Colon (tissue), 2 donors: ENCODE measurements around the gene PTBP3.
"Not testable (repeated sequence)": the region's sequence is repeated elsewhere in the genome, so short reads cannot be mapped to it uniquely, and the experiment has no call there.

Source experiments
- FAIRE-seq: peaks from 2 replicates; lab custom pipeline; 2012; peaks lifted over from hg19 to GRCh38; lab: Jason Lieb, UNC
- donor health status: control.
- donor health status: control.

The PTBP3 gene

DNA sequence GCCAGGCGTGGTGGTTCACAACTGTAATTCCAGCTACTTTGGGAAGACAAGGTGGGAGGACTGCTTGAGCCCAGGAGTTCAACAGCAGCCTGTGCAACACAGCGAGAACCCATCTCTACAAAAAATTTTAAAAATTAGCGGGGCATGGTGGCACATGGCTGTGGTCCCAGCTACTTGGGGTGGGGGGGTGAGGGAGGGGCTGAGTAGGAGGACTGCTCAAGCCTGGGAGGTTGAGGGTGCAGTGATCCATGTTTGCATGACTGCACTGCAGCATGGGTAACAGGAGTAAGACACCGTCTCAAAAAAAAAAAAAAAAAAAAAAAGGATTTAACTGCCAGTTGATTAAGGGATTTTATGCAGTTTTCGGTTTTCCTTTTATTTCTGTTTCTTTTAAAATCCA is 65.0 kb downstream of the PTBP3 start:
- FAIRE-seq = no peak

DNA sequence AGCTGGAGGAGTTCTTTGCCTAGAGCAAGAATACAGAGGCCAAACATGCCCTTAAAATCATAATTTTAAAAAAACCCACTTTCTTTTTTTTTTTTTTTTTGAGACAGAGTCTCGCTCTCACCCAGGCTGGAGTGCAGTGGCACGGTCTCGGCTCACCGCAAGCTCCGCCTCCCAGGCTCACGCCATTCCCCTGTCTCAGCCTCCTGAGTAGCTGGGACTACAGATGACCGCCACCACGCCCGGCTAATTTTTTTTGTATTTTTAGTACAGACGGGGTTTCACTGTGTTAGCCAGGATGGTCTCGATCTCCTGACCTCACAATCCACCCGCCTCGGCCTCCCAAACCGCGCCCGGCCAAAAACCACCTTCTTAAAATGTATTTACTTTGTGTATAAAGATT is 66.3 kb downstream of the PTBP3 start:
- FAIRE-seq = not testable (repeated sequence)

DNA sequence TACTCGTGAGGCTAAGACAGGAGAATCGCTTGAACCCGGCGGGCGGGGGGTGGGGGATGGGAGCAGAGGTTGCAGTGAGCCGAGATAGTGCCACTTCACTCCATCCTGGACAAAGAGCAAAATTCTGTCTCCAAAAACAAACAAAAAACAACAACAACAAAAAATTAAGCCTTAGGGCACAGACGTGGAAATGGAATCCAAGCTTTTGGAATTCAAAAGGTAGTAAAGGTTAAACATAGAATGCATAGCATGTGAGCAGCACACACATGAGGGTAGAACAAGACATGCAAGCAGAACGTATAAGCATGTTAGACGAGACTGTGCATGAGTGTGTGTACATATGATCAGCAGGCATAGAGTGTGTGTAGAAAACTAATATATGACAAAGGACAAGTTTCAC is 68.0 kb downstream of the PTBP3 start:
- FAIRE-seq = no peak

DNA sequence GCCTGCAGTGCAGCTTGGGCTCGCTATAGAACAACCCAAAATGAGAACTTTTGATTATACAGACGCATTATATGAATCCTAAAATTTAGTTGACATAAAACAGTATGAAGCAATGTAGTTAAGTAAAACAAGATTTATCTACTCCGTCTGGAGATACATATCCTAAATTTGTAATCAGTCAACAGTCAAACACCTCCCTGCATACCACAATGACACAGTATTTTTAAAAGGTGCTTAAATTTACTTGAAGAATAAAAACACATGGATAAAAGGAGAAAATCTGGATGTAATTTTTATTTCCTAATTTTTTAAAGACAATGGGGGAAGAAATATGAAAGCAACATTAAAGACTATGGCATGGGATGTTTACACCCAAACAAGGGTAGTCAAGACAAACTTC is 70.8 kb downstream of the PTBP3 start:
- no peak for FAIRE-seq

DNA sequence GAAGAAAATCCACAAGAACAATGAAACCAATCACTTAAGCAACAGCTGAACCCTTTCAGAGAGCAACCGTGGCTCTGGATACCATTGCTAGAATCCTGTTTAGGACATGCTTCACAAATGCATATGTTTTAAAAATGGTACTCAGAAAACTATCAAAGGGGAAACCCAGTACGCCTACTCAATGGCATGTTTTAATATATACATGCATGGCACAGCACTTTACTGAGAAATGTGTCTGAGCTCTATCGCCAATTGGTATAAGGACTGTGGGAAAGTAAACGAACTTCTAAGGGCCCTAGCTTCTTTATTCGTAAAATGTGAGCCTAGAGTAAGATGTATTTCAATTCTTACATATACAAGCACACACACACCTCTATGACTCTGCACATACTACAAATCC is 72.3 kb downstream of the PTBP3 start:
- no peak for FAIRE-seq

DNA sequence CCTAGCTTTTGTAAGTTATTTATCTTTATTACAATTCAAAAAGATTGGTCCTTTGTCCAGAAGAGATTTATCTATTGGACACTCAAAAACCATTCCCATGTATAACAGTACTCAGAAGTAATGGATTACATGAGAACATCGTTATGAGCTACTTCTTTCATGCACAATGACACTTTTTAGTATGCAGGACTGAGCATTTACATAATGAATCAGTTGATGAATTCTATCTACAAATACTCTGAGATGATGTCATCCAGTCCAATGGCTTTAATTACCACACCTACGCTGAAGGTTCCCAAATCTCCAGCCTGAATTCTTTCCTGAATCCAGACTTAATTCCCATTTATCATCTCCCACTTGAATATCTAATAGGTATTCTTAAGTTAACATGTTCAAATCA is 75.3 kb downstream of the PTBP3 start:
- no peak for FAIRE-seq

DNA sequence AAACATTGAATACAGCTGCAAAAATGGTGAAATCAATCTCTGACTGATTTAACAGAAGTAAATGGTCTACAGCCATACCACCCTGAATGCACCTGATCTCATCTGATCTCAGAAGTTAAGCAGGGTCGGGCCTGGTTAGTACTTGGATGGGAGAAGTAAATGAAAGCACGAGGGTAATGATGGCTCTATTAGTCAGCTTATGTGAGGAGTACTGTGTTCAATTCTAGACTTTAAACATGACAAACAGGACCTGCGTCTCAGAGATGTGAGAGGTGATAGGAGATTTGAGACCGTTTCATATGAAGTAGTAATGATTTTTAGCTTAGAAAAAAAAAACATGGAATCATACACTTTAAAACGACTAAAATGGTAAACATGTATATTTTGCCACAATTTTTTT is 81.2 kb downstream of the PTBP3 start:
- FAIRE-seq = no peak

DNA sequence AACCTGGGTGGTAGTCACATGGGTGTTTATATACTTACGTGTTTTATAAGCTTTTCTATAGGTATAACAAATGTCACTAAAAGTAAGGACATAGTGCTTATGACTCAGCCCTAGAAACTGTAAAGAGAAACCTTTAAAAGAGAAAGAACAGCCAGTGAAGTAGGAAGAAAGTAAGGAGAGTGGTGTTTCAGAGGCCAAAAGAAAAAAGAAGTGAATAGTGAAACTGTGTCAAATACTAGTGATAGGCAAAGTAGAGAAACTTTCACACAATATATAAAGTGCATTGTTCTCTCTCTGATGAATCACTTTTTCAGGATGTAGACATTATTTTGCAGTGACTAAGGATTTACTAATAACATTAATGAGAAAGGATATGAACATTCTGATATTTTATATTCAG is 84.1 kb downstream of the PTBP3 start:
- no peak for FAIRE-seq

DNA sequence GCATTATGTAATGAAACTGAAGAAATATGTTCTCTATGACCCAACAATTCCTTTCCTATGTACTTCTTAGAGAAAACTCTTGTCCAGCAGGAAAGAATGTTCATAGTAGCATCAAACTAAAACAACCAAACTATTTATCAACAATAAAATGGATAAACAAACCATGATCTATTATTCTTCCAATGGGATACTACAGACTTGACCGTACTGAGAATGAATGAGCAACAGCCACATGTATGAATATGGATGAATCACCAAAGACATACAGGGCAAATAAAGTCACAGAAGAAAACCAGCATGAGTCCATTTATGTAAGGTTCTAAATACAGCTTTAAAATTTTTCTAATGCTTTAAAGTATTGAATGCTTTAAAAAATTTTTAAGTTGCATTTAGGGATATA is 84.7 kb downstream of the PTBP3 start:
- FAIRE-seq = no peak

DNA sequence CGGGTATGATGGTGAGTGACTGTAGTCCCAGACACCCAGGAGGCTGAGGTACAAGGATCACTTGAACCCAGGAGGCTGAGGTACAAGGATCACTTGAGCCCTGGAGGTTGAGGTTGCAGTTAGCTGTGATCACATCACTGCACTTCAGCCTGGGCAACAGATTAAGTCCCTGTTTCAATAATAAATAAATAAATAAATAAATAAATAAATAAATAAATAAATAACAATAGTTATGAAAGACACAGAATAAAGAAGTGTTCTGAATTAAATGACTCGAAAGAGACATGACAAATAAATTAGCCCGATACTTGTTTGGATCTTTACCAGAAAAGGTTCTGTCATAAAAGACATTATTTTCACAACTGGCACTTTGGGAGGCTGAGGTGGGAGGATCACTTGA is 86.3 kb downstream of the PTBP3 start:
- no peak for FAIRE-seq

DNA sequence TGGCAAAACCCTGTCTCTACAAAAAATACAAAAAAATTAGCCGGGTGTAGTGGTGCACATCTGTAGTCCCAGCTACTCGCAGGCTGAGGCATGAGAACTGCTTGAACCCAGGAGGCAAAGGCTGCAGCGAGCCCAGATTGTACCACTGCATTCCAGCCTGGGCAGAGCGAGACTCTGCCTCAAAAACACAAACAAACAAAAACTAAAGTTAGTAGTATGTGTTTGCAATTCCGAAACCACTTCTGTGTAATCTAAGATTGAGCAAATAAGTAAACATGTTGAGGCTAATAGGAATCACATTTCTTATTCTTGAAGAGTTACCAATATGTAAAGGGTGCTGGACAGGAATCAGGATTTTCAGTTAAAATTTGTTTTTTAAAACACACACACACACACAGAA is 88.3 kb downstream of the PTBP3 start:
- no peak for FAIRE-seq

DNA sequence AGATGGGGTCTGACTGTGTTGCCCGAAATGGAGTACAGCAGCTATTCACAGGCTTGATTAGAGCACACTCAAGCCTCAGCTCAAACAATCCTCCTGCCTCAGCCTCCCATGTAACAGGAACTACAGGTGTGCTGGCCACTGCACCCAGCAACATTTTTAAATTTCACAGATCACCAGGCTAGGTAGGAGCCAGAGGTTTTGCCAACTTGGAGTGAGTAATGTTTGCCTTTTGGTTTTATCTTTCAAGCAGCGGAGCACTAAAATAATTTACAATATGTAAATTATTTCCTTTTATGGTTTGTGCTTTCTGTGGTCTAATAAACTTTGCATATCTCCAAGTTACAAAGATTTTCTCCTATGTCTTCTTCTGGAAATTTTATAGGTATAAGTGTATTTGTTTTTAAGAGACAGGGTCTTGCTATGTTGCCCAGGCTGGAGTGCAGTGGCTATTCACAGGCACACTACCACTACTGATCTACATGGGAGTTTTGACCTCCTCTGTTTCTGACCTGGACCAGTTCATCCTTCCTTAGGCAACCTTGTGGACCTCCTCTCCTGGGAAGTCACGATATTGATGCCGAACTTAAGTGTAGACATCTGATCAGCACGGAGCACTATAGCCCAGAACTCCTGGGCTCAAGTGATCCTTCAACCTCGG is 91.1 kb downstream of the PTBP3 start:
- FAIRE-seq = no peak

DNA sequence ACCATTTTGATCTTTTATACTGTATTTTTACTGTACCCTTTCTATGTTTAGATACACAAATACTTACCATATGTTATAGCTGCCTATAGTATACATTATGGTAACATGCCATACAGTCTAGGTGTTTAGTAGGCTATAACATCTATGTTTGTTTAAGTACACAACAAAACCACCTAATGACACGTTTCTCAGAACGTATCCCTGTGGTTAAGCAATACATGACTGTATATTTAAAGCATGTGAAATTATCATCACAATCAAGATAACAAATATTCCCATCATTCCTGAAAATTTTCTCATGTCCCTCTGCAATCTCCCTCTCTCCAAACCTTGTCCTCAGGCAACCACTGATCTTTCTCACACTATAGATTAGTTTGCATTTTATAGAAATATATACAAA is 91.9 kb downstream of the PTBP3 start:
- FAIRE-seq = no peak

DNA sequence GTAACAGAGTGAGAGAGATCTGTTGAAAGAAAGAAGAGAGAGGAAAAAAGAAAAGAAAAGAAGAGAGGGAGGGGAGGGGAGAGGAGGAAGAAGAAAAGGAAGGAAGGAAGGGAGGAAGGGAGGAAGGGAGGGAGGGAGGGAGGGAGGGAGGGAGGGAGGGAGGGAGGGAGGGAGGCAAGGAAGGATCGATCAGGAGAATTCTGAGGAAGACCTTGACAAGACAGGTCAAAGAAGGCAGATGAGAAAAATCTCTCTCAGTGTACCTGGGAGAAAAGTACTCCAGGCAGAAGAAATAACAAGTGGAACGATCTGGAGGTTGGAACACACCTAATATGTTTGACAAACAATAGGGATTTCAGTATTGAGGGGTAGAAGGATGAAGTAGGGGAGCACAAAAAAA is 93.7 kb downstream of the PTBP3 start:
- no peak for FAIRE-seq

DNA sequence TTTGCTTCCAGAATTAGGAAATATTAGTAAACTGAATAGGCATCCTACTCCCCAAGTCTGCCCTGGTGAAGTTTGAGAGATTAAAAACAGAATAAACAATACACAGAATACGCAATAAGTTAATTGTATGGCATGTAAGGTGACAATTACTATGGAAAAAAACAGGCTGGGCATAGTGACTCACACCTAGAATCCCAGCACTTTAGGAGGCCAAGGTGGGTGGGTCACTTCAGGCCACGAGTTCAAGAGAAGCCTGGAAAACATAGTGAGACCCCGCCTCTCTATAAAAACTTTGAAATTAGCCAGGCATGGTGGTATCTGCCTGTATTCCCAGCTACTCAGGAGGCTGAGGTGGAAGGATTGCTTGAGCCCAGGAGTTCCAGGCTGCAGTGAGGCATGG is 94.1 kb downstream of the PTBP3 start:
- FAIRE-seq = no peak

DNA sequence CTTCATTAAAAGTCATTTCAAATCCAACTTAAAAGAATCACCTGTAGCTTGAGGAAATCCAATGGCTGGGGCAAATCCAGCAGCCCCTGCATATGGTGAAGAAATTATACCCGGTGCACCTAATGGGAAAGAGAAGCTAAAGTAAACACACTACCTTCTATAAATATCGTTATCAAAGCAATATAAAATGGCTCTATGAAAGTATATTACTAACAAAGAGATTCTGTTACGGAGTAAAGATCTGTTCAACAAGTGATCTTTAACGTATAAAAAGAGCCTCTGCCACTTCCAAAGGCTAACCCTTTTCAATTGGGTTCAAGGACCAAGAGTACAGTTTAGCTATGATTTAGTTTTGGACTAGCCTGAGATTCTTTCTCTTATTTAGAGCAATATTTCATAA is 98.6 kb downstream of the PTBP3 start:
- no peak for FAIRE-seq

DNA sequence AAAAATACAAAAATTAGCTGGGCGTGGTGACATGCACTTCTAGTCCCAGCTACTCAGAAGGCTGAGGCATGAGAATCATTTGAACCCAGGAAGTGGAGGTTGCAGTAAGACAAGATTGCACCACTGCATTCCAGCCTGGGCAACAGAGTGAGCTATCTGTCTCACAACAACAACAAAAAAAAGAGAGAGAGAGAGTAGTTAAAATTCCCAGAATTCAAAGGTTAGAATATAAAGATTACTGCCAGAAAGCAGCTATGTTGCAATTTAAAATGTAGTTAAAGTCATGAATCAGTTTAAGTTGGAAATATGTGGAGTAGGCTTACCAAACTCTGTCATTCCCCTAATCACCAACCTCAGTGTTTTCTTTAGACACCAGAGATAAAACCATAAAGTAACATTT is 99.7 kb downstream of the PTBP3 start:
- no peak for FAIRE-seq

DNA sequence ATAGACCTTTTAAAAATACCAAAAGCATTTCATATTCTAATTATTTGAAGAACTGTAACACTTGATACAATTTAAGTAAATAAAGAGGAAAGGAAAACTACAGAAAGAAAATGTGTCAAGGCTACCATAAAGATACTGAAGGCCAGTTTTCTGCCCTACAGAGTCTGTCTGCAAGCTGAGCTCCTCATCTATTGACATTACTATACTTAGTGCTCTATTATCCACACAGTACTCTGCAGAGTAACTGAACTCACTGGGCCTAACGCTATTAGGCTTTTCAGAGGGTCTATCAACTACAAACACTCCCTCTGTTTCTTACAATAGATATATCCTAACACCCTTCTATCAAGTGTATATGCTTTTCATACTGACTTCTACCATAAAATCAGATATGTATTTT is 101.2 kb downstream of the PTBP3 start:
- FAIRE-seq = no peak

DNA sequence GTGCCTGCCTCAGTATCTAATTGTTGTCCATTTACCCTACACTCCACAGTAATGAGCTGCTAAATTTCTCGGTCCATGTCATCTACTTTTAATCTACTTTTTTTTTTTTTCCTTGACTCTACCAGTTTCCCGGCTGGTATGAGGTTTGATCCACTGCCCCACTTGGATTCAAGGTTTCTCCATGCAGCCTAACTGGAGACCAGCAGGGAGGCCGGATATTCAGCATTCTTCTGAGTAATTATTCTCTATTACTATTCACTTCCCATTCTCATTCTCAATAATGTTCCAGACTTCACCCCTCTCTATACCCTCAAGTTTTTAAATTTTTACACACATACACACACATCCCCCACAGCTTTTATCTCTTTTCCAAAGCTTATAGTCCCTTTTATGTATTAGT is 107.3 kb downstream of the PTBP3 start:
- no peak for FAIRE-seq

DNA sequence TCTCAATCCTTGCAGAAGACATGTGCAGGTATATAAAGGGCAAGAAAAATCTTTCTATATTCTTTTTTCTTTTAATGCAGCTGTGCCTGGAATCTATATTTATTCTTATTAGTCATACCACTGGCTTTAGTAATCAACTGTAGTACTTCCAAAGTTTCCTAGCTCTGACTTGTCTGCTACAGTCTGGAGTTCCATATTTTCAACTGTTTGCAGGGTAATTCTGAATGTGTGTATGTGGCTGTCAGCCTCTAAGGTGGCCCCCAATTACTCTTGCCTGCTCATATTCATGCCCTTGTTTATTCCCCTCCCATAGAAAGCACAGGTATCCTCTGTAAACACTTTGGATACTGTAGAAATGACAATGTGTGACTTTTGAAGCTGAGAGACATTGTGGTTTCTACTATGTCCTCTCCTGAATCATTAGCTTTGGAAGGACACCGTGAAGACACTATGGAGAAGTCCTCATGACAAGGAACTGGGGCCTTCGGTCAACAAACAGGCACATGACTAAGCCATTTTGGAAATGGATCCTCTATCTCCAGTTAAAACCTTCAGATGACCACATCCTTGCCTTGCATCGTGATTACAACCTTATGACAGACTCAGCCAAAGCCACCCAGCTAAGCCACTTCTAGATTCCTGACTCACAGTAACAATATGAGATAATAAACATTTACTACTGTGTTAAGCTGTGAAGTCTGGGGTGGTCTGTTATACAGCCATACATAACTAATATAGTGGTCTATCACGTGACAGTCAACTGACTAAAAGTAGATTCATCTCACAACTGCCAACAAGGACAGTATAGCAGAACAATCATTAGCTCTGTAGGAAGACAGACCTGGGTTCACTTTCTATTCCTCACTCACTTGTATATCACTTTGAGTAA is 108.8 kb downstream of the PTBP3 start:
- no peak for FAIRE-seq

DNA sequence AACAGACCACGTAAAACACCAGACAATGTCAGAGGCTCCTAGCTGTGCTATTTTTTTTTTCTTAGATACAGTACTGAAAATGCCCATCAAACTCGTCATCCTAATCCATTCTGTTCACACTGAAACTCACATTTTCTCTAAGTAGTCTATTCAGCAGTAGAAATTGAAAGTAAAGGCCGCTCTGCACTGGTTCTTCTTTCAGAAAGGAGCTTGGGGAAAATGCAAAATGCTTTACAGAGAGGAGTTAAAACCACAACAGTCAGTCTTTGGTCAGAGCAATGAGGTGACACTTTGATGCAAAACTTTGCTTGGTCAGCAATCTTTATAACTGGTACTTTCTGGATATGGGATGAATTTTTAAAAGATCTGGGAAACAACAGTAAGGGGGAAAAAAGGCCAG is 114.5 kb downstream of the PTBP3 start:
- no peak for FAIRE-seq

DNA sequence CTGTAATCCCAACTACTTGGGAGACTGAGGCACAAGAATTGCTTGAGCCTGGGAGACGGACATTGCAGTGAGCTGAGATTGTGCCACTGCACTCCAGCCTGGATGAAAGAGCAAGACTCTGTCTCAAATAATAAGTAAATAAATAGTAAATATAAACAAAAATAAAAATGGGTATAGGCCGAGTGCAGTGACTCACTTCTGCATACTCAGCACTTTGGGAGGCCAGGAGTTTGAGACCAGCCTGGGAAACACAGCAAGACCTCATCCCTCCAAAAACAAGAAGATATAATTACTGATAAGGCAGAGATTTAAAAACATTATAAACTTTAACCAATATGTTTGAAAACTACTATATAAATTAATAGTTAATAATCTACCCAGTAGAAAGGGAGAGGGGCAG is 120.5 kb downstream of the PTBP3 start:
- no peak for FAIRE-seq

DNA sequence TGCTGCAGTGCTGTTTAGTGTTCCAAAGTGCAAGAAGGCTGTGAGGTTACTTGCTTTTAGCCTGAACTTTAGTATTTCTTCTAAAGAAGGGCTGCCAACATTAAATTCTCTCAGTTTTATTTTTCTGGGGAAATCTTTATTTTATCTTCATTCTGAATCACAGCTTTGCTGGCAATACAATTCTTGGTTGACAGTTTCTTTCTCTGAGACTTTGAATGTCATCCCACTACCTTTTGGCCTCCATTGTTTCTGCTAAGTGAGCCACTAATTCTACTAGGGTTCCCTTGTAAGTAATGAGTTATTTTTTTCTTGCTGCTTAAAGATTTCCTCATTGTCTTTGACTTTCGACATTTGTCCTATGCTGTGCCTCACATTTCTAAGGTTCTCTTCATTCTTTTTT is 126.0 kb downstream of the PTBP3 start:
- FAIRE-seq = no peak

DNA sequence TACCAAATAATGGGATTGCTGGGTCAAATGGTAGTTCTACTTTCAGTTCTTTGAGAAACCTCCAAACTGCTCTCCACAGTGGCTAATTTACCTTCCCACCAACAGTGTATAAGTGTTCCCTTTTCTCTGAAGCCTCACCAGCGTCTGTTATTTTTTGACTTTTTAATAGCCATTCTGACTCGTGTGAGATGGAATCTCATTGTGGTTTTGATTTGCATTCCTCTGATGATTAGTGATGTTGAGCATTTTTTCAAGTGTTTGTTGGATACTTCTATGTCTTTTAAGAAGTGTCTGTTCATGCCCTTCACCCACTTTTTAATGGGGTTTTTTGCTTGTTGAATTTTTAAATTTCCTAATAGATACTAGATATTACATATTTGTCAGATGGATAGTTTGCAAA is 129.9 kb downstream of the PTBP3 start:
- no peak for FAIRE-seq
